NT2/D1 (cell line): Measurements from ENCODE around the gene TEAD1.

Source experiments
- SUZ12 ChIP-seq: IDR thresholded peaks from 2 replicates; pipeline ENCODE4 v1.6.1; 2011; ENCODE audit not compliant: insufficient read length, insufficient read depth; ENCODE audit errors: extremely low read depth
- YY1 ChIP-seq: IDR thresholded peaks from 2 replicates; pipeline ENCODE4 v1.6.1; 2011; ENCODE audit not compliant: insufficient read length, insufficient read depth

DNA sequence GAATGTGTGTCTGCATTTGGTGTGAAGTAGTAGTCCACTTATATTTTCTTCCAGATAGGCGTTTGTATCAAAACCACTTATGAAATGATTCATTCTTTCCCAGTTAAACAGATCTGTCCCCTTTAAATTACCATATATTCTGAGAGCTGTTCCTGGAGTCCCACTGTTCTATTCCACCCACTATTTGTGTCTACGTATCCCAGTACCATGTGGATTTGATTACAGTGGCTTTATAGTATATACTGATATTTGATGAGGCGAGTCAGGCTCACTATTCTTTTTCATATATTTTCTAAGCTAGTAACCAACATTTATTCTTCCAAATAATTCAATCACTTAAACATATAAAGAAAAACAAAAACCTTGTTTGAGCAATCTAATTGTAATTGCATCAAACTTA is 253.0 kb downstream of the TEAD1 start:
- TF ChIP-seq YY1 (no peak), SUZ12 (no peak)
